NCI-H1694 treated with DMSO at 0.1 percent for 48 hours (cell line): Measurements from ENCODE around the gene CFAP77.

ENCODE experiments used
- DNase-seq: peaks from one replicate; lab custom pipeline; 2025; lab: John Stamatoyannopoulos, UW

Gene CFAP77

GRCh38 chr9:132597073-132597775 is 187.2 kb downstream of the CFAP77 start:
- DNase-seq = no peak

GRCh38 chr9:132600326-132600984 is 190.4 kb downstream of the CFAP77 start:
- DNase-seq = no peak

- no peak for DNase-seq
Measured at GRCh38 chr9:132602207-132602606, 192.2 kb downstream of the CFAP77 start.

GRCh38 chr9:132605387-132605786 is 195.4 kb downstream of the CFAP77 start:
- no peak for DNase-seq

GRCh38 chr9:132606066-132606465 is 196.1 kb downstream of the CFAP77 start:
- no peak for DNase-seq

- no peak for DNase-seq
Measured at GRCh38 chr9:132609184-132609583, 199.2 kb downstream of the CFAP77 start.

GRCh38 chr9:132609829-132610228 is 199.8 kb downstream of the CFAP77 start:
- DNase-seq = no peak

GRCh38 chr9:132610661-132611060 is 200.7 kb downstream of the CFAP77 start:
- DNase-seq = no peak

- no peak for DNase-seq
Measured at GRCh38 chr9:132614324-132614723, 204.3 kb downstream of the CFAP77 start.

- no peak for DNase-seq
Measured at GRCh38 chr9:132615774-132616173, 205.8 kb downstream of the CFAP77 start.

- no peak for DNase-seq
Measured at GRCh38 chr9:132616725-132617124, 206.7 kb downstream of the CFAP77 start.

GRCh38 chr9:132622159-132622558 is 212.1 kb downstream of the CFAP77 start:
- no peak for DNase-seq
